ENCODE results near the gene SEPTIN12. TPM values are rescaled to one million over a fixed set of nuclear protein-coding genes. Genes with fewer than 3 reads are reported as not detected.

Gene SEPTIN12
- total RNA-seq, 5 donors from 2014 or later (not counting 1 experiment from before 2014, with no cell fraction given) = not detected

DNA sequence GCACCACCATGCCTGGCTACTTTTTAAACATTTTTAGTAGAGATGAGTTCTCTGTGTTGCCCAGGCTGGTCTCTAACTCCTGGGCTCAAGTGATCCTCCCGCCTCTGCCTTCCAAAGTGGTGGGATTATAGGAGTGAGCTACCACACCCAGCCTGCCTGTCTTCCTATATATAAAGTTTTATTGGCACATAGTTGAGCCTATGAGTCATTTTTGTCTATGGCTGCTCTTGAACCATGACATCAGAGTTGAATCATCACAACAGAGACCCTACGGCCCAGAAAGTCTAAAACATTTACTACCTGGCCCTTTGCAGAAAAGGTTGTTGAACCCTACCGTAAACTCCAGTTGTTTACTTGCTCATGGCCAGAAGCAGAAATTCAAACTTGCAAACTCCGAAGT, 7.9 kb downstream of the SEPTIN12 start:
- H3K27me3 Mint-ChIP-seq = peaks cover 0 to 2% of the 10 kb centered on the region in 2 donors
- 94% methylated on average over 3 of the region's 4 CpGs for WGBS (ENCODE audit: insufficient coverage)
- H3K4me3 Mint-ChIP-seq = no peak overlapping the region
- Histone ChIP-seq H3K4me1 (ENCODE audit: control insufficient read depth in 1 of 2, extremely low read depth in 1 of 2, insufficient read depth in 2 of 2, low read length in 2 of 2) (no peaks in the 10 kb centered on the region), H3K4me3 (ENCODE audit: control insufficient read depth in 1 of 2, extremely low read depth in 1 of 2, low read length in 1 of 2) (no peak overlapping the region), H3K27me3 (replicated peaks in 1 of 2; ENCODE audit: control insufficient read depth in 2 of 2, extremely low read depth in 1 of 2, insufficient read depth in 2 of 2, low read length in 1 of 2) (peaks cover 0 to 3% of the 10 kb centered on the region in 2 experiments), H3K27ac (ENCODE audit: low read length) (no peak overlapping the region), H3K9me3 (no peaks in the 10 kb centered on the region), H3K36me3 (ENCODE audit: control insufficient read depth in 2 of 2, extremely low read depth in 1 of 2, insufficient read depth in 1 of 2, low read length in 1 of 2) (no peaks in the 10 kb centered on the region)
- DNase-seq = no peak
- CTCF ChIA-PET = interaction anchor here in 1 of 2 donors (0.5 kb wide), 1 partner anchor 367 kb away, joined by 3 read pairs; no protein-coding TSS in a partner anchor
- POLR2A ChIA-PET = no interaction called here
- no peak overlapping the region for H3K27ac Mint-ChIP-seq
- H3K4me1 Mint-ChIP-seq = no peaks in the 10 kb centered on the region
- no peak for ATAC-seq (replicated peaks in 1 of 4)
- H3K36me3 Mint-ChIP-seq = no peaks in the 10 kb centered on the region
- no peaks in the 10 kb centered on the region for H3K9me3 Mint-ChIP-seq

GRCh38 chr16:4778050-4778392, 10.1 kb downstream of the SEPTIN12 start:
- ATAC-seq (replicated peaks in 1 of 4) = no peak
- no peak overlapping the region for H3K27ac Mint-ChIP-seq

DNA sequence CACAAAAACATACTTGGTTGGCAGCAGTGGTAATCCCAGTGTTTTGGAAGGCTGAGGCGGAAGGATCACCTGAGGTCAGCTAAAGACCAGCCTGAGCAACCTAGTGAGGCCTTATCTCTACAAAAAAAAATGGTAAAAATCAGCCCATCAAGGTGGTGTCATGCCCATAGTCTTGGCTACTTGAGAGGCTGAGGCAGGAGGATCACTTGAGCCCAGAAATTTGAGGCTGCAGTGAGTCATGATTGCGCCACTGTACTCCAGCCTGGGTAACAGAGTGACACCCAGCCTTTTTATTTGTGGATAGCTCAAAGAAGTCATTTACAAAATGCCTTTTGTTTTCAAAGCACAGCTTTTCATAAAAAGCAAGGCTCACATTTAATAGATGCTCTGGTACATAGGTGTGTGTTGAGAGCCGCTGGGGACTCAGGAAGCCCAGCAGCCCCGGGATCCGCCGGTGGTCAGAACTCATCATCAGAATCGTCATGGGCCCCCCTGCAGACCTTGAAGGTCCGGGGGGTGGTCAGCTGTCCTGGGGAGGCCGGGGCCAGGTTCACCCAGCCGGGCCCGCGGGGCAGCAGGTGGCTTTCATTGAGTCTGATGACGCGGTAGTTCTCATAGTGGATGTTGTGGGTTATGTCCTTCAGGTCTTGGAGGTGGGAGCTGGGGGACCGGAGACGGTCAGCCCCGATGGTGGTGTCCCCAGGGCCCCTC, 10.7 kb downstream of the SEPTIN12 start:
- no peak for ATAC-seq (replicated peaks in 1 of 4)
- no peaks in the 10 kb centered on the region for H3K27me3 Mint-ChIP-seq
- POLR2A ChIA-PET = no interaction called here
- no peaks in the 10 kb centered on the region for H3K4me1 Mint-ChIP-seq
- H3K36me3 Mint-ChIP-seq = no peaks in the 10 kb centered on the region
- WGBS (ENCODE audit: insufficient coverage) = 86% methylated on average over 6 of the region's 17 CpGs
- Histone ChIP-seq H3K27ac (ENCODE audit: low read length) (no peak overlapping the region), H3K4me1 (ENCODE audit: control insufficient read depth in 1 of 2, extremely low read depth in 1 of 2, insufficient read depth in 2 of 2, low read length in 2 of 2) (no peaks in the 10 kb centered on the region), H3K36me3 (ENCODE audit: control insufficient read depth in 2 of 2, extremely low read depth in 1 of 2, insufficient read depth in 1 of 2, low read length in 1 of 2) (no peaks in the 10 kb centered on the region), H3K27me3 (replicated peaks in 1 of 2; ENCODE audit: control insufficient read depth in 2 of 2, extremely low read depth in 1 of 2, insufficient read depth in 2 of 2, low read length in 1 of 2) (no peaks in the 10 kb centered on the region), H3K4me3 (ENCODE audit: control insufficient read depth in 1 of 2, extremely low read depth in 1 of 2, low read length in 1 of 2) (no peak overlapping the region), H3K9me3 (no peaks in the 10 kb centered on the region)
- DNase-seq = no peak
- CTCF ChIA-PET = no interaction called here
- no peak overlapping the region for H3K4me3 Mint-ChIP-seq
- H3K27ac Mint-ChIP-seq = no peak overlapping the region
- H3K9me3 Mint-ChIP-seq = no peaks in the 10 kb centered on the region

More at GRCh38 chr16:4778050-4778392, 10.1 kb downstream of the SEPTIN12 start:
- no peaks in the 10 kb centered on the region for H3K9me3 ChIP-seq
- no peak overlapping the region for H3K4me3 ChIP-seq (ENCODE audit: control insufficient read depth in 1 of 2, extremely low read depth in 1 of 2, low read length in 1 of 2)
- POLR2A ChIA-PET = no interaction called here
- CTCF ChIA-PET = no interaction called here
- no peaks in the 10 kb centered on the region for H3K36me3 ChIP-seq (ENCODE audit: control insufficient read depth in 2 of 2, extremely low read depth in 1 of 2, insufficient read depth in 1 of 2, low read length in 1 of 2)
- Mint-ChIP-seq H3K27me3 (no peaks in the 10 kb centered on the region), H3K4me1 (no peaks in the 10 kb centered on the region), H3K9me3 (no peaks in the 10 kb centered on the region), H3K36me3 (no peaks in the 10 kb centered on the region), H3K4me3 (no peak overlapping the region)
- H3K27me3 ChIP-seq (replicated peaks in 1 of 2; ENCODE audit: control insufficient read depth in 2 of 2, extremely low read depth in 1 of 2, insufficient read depth in 2 of 2, low read length in 1 of 2) = no peaks in the 10 kb centered on the region
- H3K27ac ChIP-seq (ENCODE audit: low read length) = no peak overlapping the region
- no peaks in the 10 kb centered on the region for H3K4me1 ChIP-seq (ENCODE audit: control insufficient read depth in 1 of 2, extremely low read depth in 1 of 2, insufficient read depth in 2 of 2, low read length in 2 of 2)
- DNase-seq = no peak
- 93% methylated on average over 3 of the region's 5 CpGs for WGBS (ENCODE audit: insufficient coverage)

DNA sequence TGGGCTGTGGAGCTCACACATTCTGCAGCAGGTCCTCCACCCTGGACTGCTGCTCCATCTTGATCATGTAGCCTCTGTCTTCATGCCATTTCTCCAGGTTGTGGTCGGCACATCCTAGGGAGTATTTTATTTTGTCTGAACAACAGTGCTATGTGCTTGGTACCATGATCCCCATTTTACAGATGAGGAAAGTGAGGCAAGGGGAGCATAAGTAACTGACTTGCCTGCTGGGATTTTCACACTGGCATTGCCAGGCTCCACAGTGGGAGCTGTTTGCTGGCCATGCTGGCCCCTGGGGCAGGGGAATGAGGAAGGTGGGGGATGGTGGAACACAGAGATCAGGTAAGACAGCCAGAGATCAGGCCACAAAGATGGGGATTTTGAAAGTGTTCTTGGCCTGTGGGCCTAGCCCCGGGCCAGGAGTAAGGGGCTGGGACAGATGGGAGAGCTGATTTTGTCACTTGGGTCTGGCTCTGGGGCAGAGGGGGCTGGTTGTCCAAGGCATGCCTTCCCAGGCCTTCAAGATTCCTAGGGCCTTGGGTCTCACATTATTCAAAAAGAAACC, 11.9 kb downstream of the SEPTIN12 start:
- no peak overlapping the region for H3K4me3 ChIP-seq (ENCODE audit: control insufficient read depth in 1 of 2, extremely low read depth in 1 of 2, low read length in 1 of 2)
- H3K36me3 Mint-ChIP-seq = no peaks in the 10 kb centered on the region
- no peaks in the 10 kb centered on the region for H3K4me1 ChIP-seq (ENCODE audit: control insufficient read depth in 1 of 2, extremely low read depth in 1 of 2, insufficient read depth in 2 of 2, low read length in 2 of 2)
- WGBS (ENCODE audit: insufficient coverage) = 80% methylated on average over 1 of the region's 2 CpGs
- no peak for ATAC-seq (replicated peaks in 1 of 4)
- H3K9me3 Mint-ChIP-seq = no peaks in the 10 kb centered on the region
- no peaks in the 10 kb centered on the region for H3K36me3 ChIP-seq (ENCODE audit: control insufficient read depth in 2 of 2, extremely low read depth in 1 of 2, insufficient read depth in 1 of 2, low read length in 1 of 2)
- H3K27ac Mint-ChIP-seq = no peak overlapping the region
- no peaks in the 10 kb centered on the region for H3K27me3 Mint-ChIP-seq
- POLR2A ChIA-PET = no interaction called here
- no peaks in the 10 kb centered on the region for H3K27me3 ChIP-seq (replicated peaks in 1 of 2; ENCODE audit: control insufficient read depth in 2 of 2, extremely low read depth in 1 of 2, insufficient read depth in 2 of 2, low read length in 1 of 2)
- H3K27ac ChIP-seq (ENCODE audit: low read length) = no peak overlapping the region
- CTCF ChIA-PET = no interaction called here
- H3K4me1 Mint-ChIP-seq = no peaks in the 10 kb centered on the region
- DNase-seq = no peak
- H3K4me3 Mint-ChIP-seq = no peak overlapping the region
- no peaks in the 10 kb centered on the region for H3K9me3 ChIP-seq

GRCh38 chr16:4775005-4775404, 13.1 kb downstream of the SEPTIN12 start:
- Mint-ChIP-seq H3K27me3 (no peaks in the 10 kb centered on the region), H3K4me3 (no peak overlapping the region), H3K27ac (no peak overlapping the region), H3K9me3 (no peaks in the 10 kb centered on the region), H3K4me1 (no peaks in the 10 kb centered on the region), H3K36me3 (no peaks in the 10 kb centered on the region)
- ATAC-seq (replicated peaks in 1 of 4) (peak in 1 of 4 experiments; percentile 12), DNase-seq (no peak)
- Histone ChIP-seq H3K27me3 (replicated peaks in 1 of 2; ENCODE audit: control insufficient read depth in 2 of 2, extremely low read depth in 1 of 2, insufficient read depth in 2 of 2, low read length in 1 of 2) (no peaks in the 10 kb centered on the region), H3K9me3 (no peaks in the 10 kb centered on the region), H3K27ac (ENCODE audit: low read length) (no peak overlapping the region), H3K36me3 (ENCODE audit: control insufficient read depth in 2 of 2, extremely low read depth in 1 of 2, insufficient read depth in 1 of 2, low read length in 1 of 2) (no peaks in the 10 kb centered on the region), H3K4me3 (ENCODE audit: control insufficient read depth in 1 of 2, extremely low read depth in 1 of 2, low read length in 1 of 2) (no peak overlapping the region), H3K4me1 (ENCODE audit: control insufficient read depth in 1 of 2, extremely low read depth in 1 of 2, insufficient read depth in 2 of 2, low read length in 2 of 2) (no peaks in the 10 kb centered on the region)
- CTCF ChIA-PET = no interaction called here
- POLR2A ChIA-PET = no interaction called here
- 85% methylated on average over 4 of the region's 13 CpGs for WGBS (ENCODE audit: insufficient coverage)

DNA sequence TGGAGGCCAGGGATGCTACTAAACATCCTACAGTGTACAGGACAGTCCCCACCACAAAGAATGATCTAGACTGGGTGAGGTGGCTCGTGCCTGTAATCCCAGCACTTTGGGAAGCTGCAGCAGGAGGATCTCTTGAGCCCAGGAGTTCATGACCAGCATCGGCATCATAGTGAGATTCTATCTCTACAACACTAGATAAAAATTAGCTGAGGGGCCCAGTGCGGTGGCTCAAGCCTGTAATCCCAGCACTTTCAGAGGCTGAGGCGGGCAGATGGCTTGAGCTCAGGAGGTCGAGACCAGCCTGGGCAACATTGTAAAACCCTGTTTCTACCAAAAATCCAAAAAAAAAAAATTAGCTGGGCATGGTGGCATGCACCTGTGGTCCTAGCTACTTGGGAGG, 15.8 kb downstream of the SEPTIN12 start:
- H3K36me3 ChIP-seq (ENCODE audit: control insufficient read depth in 2 of 2, extremely low read depth in 1 of 2, insufficient read depth in 1 of 2, low read length in 1 of 2) = no peaks in the 10 kb centered on the region
- ChIA-PET CTCF (no interaction called here), POLR2A (no interaction called here)
- DNase-seq (no peak), ATAC-seq (replicated peaks in 1 of 4) (no peak)
- H3K4me1 ChIP-seq (ENCODE audit: control insufficient read depth in 1 of 2, extremely low read depth in 1 of 2, insufficient read depth in 2 of 2, low read length in 2 of 2) = peaks cover 8 to 21% of the 10 kb centered on the region in 2 experiments
- no peak overlapping the region for H3K4me3 Mint-ChIP-seq
- no peaks in the 10 kb centered on the region for H3K9me3 ChIP-seq
- peaks cover 12 to 23% (median 20%) of the 10 kb centered on the region in 3 donors for H3K4me1 Mint-ChIP-seq
- H3K36me3 Mint-ChIP-seq = no peaks in the 10 kb centered on the region
- no peak overlapping the region for H3K27ac Mint-ChIP-seq
- no peaks in the 10 kb centered on the region for H3K27me3 ChIP-seq (replicated peaks in 1 of 2; ENCODE audit: control insufficient read depth in 2 of 2, extremely low read depth in 1 of 2, insufficient read depth in 2 of 2, low read length in 1 of 2)
- no peaks in the 10 kb centered on the region for H3K9me3 Mint-ChIP-seq
- no peak overlapping the region for H3K4me3 ChIP-seq (ENCODE audit: control insufficient read depth in 1 of 2, extremely low read depth in 1 of 2, low read length in 1 of 2)
- no peak overlapping the region for H3K27ac ChIP-seq (ENCODE audit: low read length)
- H3K27me3 Mint-ChIP-seq = no peaks in the 10 kb centered on the region
- WGBS (ENCODE audit: insufficient coverage) = 100% methylated on average over 3 of the region's 5 CpGs

Measured in T-cell (primary cell).